ENCODE data around the gene BICC1.

GRCh38 chr10:58784361-58784760 is 271.7 kb downstream of the BICC1 start:
- TF ChIP-seq, protein P1, sequence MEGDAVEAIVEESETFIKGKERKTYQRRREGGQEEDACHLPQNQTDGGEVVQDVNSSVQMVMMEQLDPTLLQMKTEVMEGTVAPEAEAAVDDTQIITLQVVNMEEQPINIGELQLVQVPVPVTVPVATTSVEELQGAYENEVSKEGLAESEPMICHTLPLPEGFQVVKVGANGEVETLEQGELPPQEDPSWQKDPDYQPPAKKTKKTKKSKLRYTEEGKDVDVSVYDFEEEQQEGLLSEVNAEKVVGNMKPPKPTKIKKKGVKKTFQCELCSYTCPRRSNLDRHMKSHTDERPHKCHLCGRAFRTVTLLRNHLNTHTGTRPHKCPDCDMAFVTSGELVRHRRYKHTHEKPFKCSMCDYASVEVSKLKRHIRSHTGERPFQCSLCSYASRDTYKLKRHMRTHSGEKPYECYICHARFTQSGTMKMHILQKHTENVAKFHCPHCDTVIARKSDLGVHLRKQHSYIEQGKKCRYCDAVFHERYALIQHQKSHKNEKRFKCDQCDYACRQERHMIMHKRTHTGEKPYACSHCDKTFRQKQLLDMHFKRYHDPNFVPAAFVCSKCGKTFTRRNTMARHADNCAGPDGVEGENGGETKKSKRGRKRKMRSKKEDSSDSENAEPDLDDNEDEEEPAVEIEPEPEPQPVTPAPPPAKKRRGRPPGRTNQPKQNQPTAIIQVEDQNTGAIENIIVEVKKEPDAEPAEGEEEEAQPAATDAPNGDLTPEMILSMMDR (IDR thresholded peaks at IDR 0.05; ENCODE audit: low read depth, low read length, missing input control) = no peak
- TF ChIP-seq FOXA1 (IDR thresholded peaks at IDR 0.05) = no peak
- TF ChIP-seq, protein P2, sequence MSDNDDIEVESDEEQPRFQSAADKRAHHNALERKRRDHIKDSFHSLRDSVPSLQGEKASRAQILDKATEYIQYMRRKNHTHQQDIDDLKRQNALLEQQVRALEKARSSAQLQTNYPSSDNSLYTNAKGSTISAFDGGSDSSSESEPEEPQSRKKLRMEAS (IDR thresholded peaks at IDR 0.05) = no peak
- TF ChIP-seq TAF1 (conservative IDR thresholded peaks at IDR 0.05) = no peak
- TF ChIP-seq GABPA (IDR thresholded peaks at IDR 0.05 in 1 of 2, conservative IDR thresholded peaks at IDR 0.05 in 1 of 2) = no peak
- no peak for TF ChIP-seq YY1 (IDR thresholded peaks at IDR 0.05)
- TF ChIP-seq, protein P3, sequence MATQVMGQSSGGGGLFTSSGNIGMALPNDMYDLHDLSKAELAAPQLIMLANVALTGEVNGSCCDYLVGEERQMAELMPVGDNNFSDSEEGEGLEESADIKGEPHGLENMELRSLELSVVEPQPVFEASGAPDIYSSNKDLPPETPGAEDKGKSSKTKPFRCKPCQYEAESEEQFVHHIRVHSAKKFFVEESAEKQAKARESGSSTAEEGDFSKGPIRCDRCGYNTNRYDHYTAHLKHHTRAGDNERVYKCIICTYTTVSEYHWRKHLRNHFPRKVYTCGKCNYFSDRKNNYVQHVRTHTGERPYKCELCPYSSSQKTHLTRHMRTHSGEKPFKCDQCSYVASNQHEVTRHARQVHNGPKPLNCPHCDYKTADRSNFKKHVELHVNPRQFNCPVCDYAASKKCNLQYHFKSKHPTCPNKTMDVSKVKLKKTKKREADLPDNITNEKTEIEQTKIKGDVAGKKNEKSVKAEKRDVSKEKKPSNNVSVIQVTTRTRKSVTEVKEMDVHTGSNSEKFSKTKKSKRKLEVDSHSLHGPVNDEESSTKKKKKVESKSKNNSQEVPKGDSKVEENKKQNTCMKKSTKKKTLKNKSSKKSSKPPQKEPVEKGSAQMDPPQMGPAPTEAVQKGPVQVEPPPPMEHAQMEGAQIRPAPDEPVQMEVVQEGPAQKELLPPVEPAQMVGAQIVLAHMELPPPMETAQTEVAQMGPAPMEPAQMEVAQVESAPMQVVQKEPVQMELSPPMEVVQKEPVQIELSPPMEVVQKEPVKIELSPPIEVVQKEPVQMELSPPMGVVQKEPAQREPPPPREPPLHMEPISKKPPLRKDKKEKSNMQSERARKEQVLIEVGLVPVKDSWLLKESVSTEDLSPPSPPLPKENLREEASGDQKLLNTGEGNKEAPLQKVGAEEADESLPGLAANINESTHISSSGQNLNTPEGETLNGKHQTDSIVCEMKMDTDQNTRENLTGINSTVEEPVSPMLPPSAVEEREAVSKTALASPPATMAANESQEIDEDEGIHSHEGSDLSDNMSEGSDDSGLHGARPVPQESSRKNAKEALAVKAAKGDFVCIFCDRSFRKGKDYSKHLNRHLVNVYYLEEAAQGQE (IDR thresholded peaks at IDR 0.05) = no peak

All from liver (tissue), 3 donors.